Measurements from ENCODE around the gene CRYBA1.

CRYBA1 gene

GRCh38 chr17:29283961-29284360 lies 37.3 kb downstream of the CRYBA1 start:
- DNase-seq = no peak

GRCh38 chr17:29289852-29290251 lies 43.2 kb downstream of the CRYBA1 start:
- no peak for DNase-seq

GRCh38 chr17:29291163-29291752 lies 44.6 kb downstream of the CRYBA1 start:
- DNase-seq = peak; percentile 21

GRCh38 chr17:29292071-29292991 lies 45.7 kb downstream of the CRYBA1 start:
- peak; percentile 39 for DNase-seq

GRCh38 chr17:29292992-29293889 lies 46.6 kb downstream of the CRYBA1 start:
- peak; percentile 60 for DNase-seq

- DNase-seq = peak; percentile 99
Observed at GRCh38 chr17:29293890-29294579, 47.4 kb downstream of the CRYBA1 start, which contains the start of gene NUFIP2. Gene NUFIP2, minus strand, starts transcription at chr17:29294148. Its CDS starts 89 bp downstream, at chr17:29294059.

GRCh38 chr17:29294580-29294900 lies 47.9 kb downstream of the CRYBA1 start:
- no peak for DNase-seq

- DNase-seq = no peak
Observed at GRCh38 chr17:29295420-29295819, 48.8 kb downstream of the CRYBA1 start.

GRCh38 chr17:29299031-29299430 lies 52.4 kb downstream of the CRYBA1 start:
- no peak for DNase-seq

GRCh38 chr17:29303386-29303785 lies 56.7 kb downstream of the CRYBA1 start:
- no peak for DNase-seq

All from NCI-H774 (cell line).